Loucy (cell line): Measurements from ENCODE around the gene ATP8A1.

Experiments used
- EZH2phosphoT487 ChIP-seq: fragments of 200-600 bp; IDR thresholded peaks from 2 replicates; pipeline ENCODE4 v1.6.1; 2018; ENCODE audit warnings: antibody characterized with exemption, mild to moderate bottlenecking, moderate library complexity, borderline replicate concordance
- TF ChIP-seq, protein P1 (sequence below): fragments of 200-600 bp; sonication (generic); conservative IDR thresholded peaks from 2 replicates; pipeline ENCODE4 v1.5.1; 2014; ENCODE audit warnings: mild to moderate bottlenecking, antibody characterized with exemption, low read length

DNA sequence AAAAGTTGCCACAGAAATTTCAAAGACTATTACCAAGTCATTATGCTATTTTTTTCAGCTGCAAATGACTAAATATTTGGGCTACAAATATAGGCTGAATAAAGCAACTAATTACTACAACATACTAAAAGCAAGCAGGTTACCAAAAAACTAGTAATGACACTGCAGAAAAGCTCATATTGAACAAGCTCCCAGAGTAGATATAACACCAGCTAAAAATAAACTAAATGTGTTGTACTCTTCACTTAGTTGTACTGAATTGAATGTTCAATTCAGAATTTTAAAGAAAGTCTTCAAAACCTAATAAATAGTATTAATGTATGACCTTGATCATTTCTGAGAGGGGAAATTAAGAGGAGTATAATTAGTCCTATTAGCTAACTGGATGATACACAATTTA is 12.0 kb downstream of the ATP8A1 start:
- TF ChIP-seq, protein P1, sequence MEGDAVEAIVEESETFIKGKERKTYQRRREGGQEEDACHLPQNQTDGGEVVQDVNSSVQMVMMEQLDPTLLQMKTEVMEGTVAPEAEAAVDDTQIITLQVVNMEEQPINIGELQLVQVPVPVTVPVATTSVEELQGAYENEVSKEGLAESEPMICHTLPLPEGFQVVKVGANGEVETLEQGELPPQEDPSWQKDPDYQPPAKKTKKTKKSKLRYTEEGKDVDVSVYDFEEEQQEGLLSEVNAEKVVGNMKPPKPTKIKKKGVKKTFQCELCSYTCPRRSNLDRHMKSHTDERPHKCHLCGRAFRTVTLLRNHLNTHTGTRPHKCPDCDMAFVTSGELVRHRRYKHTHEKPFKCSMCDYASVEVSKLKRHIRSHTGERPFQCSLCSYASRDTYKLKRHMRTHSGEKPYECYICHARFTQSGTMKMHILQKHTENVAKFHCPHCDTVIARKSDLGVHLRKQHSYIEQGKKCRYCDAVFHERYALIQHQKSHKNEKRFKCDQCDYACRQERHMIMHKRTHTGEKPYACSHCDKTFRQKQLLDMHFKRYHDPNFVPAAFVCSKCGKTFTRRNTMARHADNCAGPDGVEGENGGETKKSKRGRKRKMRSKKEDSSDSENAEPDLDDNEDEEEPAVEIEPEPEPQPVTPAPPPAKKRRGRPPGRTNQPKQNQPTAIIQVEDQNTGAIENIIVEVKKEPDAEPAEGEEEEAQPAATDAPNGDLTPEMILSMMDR: no peak
- TF ChIP-seq EZH2phosphoT487: no peak
